HFF-Myc (cell line): Measurements from ENCODE around the gene CAMK1D.

Experiments
- DNase-seq: peaks from one replicate; pipeline ENCODE4 v3.0.0-alpha.2; 2011; ENCODE audit warnings: low read depth; ENCODE audit errors: extremely low read depth
- H3K4me3 ChIP-seq: replicated peaks from 2 replicates; pipeline ENCODE4 v1.5.1; 2011; ENCODE audit warnings: low read depth, mild to moderate bottlenecking, control low read depth, low read length
- CTCF ChIP-seq: IDR thresholded peaks from 2 replicates; pipeline ENCODE4 v1.5.1; 2012; ENCODE audit warnings: mild to moderate bottlenecking, low read depth, low read length, control low read depth; ENCODE audit errors: missing control alignments

CAMK1D gene

GRCh38 chr10:12340937-12341336, 8.4 kb upstream of the CAMK1D start:
- no peak overlapping the region for H3K4me3 ChIP-seq
- DNase-seq, result no peak
- TF ChIP-seq CTCF, result no peak

- no peak for TF ChIP-seq CTCF
- DNase-seq, result no peak
- H3K4me3 ChIP-seq, result no peak overlapping the region
Observed at GRCh38 chr10:12341526-12341925, 7.8 kb upstream of the CAMK1D start.

- TF ChIP-seq CTCF, result no peak
- no peak overlapping the region for H3K4me3 ChIP-seq
- DNase-seq, result no peak
Observed at GRCh38 chr10:12344375-12345110, 4.8 kb upstream of the CAMK1D start.

DNA sequence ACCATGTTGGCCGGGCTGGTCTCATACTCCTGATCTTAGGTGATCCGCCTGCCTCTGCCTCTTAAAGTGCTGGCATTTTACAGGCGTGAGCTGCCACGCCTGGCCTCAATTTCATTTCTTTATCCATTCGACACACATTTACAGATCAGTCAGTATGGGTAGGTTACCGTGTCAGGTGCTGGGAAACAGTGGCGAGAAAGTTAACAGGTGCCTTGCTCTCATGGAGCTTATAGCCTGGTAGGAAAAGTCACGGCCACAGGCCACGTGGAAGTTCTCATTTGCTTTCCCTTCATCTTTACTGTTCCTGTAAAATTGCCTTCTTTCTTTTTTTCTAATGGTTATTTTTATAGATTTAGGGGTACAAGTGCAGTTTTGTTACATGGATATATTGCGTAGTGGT, 2.6 kb upstream of the CAMK1D start:
- no peak overlapping the region for H3K4me3 ChIP-seq
- no peak for TF ChIP-seq CTCF
- DNase-seq, result no peak

DNA sequence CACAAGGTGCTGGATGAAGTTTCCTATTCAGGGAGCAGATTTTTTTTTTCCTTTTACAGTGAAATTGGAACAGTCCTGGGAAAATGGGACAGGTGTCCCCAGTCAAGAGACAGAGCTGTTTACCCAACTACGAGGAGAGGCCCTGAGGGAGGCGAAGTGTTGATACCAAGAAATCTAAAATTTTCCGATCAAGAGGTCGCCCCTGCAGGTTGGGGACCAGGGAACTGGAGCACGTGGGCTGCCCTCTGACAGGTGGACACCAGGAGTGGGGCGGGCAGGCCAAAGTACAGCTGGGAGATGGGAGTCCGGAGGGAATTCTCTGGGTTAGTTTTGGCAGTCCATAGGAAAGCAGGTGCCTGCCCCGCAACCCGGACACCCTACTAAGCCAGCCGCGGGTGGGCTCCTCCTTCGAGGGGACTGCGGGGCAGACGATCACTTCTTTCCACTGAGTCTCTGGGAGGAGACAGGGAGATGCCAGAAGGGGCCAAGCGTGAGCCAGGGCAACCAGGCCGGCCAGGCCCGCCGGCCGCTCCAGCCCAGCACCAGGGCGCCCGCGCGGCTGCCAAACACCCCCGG, 965 bp upstream of the CAMK1D start:
- H3K4me3 ChIP-seq, result peak overlapping the region; percentile 63

GRCh38 chr10:12349629-12350166, 351 bp downstream of the CAMK1D start:
- peak overlapping the region; percentile 63 for H3K4me3 ChIP-seq
- DNase-seq, result no peak
- no peak for TF ChIP-seq CTCF

More for the DNA sequence above, 965 bp upstream of the CAMK1D start:
- TF ChIP-seq CTCF, result no peak
- DNase-seq, result no peak
